ENCODE measurements around the gene GALNT7. TPM values are rescaled to one million over a fixed set of nuclear protein-coding genes. Genes with fewer than 3 reads are reported as not detected.

GALNT7 gene
- total RNA-seq, 1 donor from 2014 or later: 13.5 TPM

DNA sequence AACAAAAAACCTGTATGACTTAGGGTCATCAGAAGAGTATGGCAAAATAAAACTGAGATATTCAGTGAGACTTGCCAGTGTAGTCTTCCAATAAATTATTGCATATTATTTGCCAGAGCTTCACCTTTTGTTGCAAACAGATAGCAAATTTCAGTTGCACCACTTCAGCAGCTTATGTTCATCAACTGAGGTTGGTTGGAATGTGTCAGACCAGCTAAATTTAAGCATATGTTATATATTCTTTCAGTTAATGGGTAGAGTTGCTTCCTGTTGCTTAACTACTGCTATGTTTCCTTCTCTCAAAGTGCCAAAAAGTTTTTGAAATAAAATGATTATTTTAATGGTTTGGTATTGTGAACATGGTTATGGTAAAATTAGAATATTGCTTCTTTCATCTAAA, 61.5 kb downstream of the GALNT7 start:
- no peak for FAIRE-seq
- no peak for DNase-seq (ENCODE audit: low spot score in 2 of 2)

DNA sequence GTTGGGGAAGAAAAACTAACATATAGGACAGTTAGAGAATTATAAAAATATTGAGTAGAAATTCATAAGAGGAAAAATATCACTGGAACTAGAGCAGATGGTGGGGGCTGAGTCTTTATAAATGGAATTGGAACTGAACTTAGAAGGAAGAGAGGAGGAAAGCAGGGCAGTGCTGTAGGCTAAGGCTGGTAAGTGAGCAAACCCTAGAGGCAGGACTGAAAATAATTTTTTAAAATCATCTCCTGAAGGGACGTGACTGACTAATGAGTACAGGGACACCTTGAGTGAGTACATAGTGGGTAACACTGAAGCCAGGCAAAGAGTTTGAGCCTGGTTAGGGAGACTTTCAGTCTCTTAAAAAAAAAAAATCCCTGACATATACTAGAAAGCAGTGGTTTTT, 63.3 kb downstream of the GALNT7 start:
- no peak for FAIRE-seq
- no peak for DNase-seq (ENCODE audit: low spot score in 2 of 2)

- no peak for DNase-seq (ENCODE audit: low spot score in 2 of 2)
- no peak for FAIRE-seq
Measured at GRCh38 chr4:173233857-173234256, 65.2 kb downstream of the GALNT7 start.

GRCh38 chr4:173235050-173235449, 66.4 kb downstream of the GALNT7 start:
- FAIRE-seq (no peak), DNase-seq (ENCODE audit: low spot score in 2 of 2) (no peak)

DNA sequence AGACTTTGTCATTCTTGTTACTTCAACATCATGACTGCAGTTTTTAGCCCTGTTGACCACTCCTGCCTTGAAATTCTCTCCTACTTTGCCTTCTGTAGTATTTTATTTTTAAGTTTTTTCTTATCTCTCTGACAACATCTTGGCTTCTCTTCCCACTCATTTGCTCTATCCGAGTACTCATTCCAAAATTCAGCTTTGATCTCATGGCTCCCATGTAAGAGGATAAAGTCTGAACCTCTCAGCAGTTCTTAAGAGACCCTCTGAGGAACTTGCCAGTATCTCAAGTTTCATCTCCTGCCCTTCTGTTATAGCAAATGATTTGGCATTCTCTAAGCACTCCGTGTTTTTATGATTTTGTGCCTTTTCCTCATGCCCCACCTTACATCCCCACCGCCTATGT, 67.7 kb downstream of the GALNT7 start:
- DNase-seq (ENCODE audit: low spot score in 2 of 2): no peak

DNA sequence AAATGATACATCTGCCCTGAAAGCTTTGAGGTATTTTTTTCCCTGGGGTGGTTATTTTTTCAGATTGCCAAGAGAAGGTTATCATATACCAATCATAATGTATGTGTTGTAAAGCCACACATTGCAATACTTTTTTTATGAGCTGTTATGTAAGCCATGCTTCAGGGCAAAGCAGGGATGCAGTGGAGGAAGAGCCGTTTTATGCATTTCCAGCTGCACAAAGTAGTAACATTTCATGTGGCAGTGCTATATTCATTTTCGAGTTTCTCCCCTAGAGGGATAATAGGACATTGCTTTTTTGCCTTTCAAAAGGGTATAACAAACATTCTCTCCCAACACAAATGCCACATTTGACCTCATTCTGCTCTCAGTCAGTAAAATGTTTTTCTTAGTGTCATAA, 68.5 kb downstream of the GALNT7 start:
- no peak for DNase-seq (ENCODE audit: low spot score in 2 of 2)
- FAIRE-seq: no peak

More for the DNA sequence above, 67.7 kb downstream of the GALNT7 start:
- FAIRE-seq: no peak

DNA sequence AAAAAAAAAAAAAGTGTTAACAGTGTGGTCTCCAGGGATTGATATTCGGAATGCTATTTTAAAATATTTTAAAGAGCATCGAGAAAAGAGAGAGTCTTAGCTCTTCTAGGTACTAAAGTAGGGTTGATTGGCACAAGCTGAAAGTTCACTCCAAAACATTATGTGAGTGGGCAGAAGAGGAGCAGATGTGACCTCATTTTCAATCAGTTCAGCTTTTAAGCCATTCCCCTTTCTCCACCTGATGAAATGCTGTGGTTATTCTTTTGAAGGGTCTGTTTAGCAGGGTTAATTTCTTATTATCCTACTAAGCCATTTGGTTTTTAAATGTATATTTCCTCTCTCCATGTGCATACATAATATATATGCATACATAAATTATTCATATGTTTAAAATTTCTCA, 69.2 kb downstream of the GALNT7 start:
- no peak for DNase-seq (ENCODE audit: low spot score in 2 of 2)
- FAIRE-seq: no peak

DNA sequence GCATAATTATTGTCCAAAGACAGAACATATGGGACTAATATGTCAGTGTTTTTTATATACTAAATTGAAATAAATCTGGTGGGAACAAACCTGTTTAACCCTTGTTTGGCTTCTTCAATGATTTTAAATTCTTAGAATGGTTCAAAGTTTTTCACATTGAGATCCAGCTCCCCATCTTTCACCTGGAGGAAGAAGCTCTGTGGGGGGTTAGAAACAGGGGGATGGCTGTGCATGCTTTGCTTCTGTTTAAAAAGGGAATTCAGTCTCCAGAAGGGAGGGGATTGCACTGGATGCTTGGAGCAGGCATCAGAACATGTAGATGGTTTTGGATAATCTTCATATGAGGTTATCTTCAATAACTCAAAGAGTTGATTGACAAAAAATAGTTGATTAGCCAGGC, 72.1 kb downstream of the GALNT7 start:
- FAIRE-seq: no peak
- no peak for DNase-seq (ENCODE audit: low spot score in 2 of 2)

DNA sequence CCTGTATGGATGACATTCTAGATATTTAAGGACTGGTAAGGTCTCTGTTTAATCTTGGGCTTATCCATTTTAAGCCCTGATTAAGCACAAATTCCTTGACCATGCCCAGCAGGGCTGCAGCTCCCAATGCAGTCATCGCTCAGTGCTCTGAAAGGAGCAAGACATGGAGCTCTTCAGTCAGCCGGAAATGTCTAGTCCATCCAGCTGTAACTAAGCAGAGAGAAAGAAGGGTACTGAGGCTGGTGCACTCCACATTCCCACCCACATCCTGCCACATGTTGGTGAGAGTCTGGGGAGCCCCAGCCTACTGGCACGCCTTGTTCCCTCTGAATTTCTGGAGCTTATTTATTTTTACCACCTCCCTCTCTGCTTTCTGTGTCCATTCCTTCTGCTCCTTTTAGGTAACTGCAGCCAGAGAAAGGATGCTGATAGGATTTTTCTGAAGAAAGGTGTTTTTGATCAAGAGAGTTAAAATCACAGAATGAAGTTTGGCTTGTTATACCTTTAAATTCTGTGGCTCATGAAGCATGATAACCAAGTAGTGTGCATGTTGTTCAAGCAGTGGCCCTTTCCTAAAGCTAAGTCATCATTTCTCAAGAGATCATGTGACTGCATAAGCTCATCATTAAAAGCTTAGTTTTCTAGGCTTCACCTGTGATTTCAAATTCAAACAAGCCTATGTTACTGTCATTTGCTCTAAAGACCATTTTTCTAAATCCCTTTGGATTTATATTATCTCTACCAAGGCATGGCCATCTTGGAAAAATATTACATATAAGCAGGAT, 74.0 kb downstream of the GALNT7 start:
- no peak for DNase-seq (ENCODE audit: low spot score in 2 of 2)
- no peak for FAIRE-seq

GRCh38 chr4:173243321-173243720, 74.7 kb downstream of the GALNT7 start:
- no peak for FAIRE-seq
- no peak for DNase-seq (ENCODE audit: low spot score in 2 of 2)

GRCh38 chr4:173243917-173244658, 75.5 kb downstream of the GALNT7 start:
- FAIRE-seq (no peak), DNase-seq (ENCODE audit: low spot score in 2 of 2) (no peak)

GRCh38 chr4:173245952-173246351, 77.3 kb downstream of the GALNT7 start:
- no peak for FAIRE-seq
- DNase-seq (ENCODE audit: low spot score in 2 of 2): no peak

- no peak for FAIRE-seq
- DNase-seq (ENCODE audit: low spot score in 2 of 2): no peak
Measured at GRCh38 chr4:173246719-173247118, 78.1 kb downstream of the GALNT7 start.

DNA sequence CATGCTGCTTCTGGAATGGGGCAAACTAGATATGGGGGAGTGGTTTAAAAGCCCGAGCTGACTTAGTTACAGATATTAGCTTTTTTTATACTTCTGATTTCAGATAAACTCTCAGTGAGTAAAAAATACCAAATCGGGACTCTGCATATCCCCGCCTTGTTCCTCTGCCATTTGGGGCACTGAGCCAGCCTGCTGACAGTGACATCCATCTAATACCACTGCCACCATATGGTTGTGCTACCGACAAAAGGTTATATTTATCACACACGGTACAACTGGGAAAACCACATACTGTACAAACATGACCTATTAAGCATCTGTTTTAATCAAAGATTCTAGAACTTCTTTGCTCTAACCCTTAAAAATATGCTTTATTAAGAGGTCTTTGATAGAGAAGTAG, 78.7 kb downstream of the GALNT7 start:
- DNase-seq (ENCODE audit: low spot score in 2 of 2) (no peak), FAIRE-seq (no peak)

- FAIRE-seq (no peak), DNase-seq (ENCODE audit: low spot score in 2 of 2) (no peak)
Measured at GRCh38 chr4:173248690-173249089, 80.1 kb downstream of the GALNT7 start.

DNA sequence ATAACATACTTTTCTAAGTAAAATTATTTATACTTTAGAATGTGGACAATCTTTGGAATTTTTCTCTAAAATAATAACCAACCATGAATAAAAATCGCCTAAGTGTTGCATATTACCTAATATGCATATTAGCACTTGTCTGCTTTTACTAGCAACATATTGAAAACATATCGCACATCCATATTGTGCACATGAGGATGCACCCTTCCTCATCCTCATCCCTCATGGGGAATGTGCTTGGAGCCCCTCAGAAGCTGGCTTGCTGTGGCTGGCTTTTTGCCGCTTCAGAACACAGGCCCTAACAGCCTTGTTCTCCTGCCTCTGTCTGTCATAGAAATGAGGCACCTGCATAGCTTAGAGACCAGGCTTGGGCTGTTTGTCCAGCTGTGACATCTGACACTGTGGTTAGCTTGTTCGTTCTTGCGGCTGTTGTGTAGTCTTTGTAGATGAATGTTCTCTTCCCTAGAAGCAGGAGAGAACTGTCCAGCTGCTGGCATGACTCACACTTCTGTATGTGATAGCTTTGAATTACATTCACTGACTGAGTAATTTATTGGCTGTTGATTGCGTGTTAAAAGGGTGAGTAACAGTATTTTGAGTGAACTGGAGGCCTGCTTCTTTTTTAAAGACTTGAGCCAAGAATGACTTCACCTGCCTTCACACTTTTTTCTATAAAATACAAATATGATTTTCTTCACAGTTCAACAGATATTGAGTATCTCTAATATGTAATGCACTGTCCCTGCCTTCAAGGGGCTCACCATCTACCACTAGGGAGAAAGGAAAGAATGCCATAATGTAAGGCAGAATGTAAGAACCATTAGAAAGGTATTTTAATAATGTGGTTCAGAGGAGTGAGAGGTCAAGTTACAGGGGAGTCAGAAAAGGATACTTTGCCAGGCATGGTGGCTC, 83.7 kb downstream of the GALNT7 start:
- DNase-seq (ENCODE audit: low spot score in 2 of 2): peak in 1 of 2 donors; percentile 18
- FAIRE-seq: no peak

- no peak for FAIRE-seq
Measured at GRCh38 chr4:173253561-173253960, 85.0 kb downstream of the GALNT7 start.

DNA sequence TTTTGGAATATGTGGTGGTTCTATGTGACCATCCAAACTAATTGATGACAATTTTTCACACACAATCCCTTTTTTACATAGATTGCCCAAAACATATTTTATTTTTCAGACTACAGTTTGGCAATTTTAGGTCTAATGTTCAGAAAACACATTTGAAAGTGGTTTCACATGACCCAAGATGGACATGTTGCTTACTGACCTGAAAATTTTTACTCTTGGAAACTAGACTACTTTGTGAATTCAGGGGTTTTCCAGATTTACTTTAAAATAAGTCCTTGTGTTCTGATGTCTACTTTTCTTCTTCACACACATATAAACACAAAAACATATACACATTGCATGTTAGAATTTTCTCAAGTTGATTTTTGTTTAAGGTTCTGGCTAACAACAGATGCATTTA, 86.0 kb downstream of the GALNT7 start:
- FAIRE-seq (no peak), DNase-seq (ENCODE audit: low spot score in 2 of 2) (no peak)

More at GRCh38 chr4:173253561-173253960, 85.0 kb downstream of the GALNT7 start:
- DNase-seq (ENCODE audit: low spot score in 2 of 2): no peak

DNA sequence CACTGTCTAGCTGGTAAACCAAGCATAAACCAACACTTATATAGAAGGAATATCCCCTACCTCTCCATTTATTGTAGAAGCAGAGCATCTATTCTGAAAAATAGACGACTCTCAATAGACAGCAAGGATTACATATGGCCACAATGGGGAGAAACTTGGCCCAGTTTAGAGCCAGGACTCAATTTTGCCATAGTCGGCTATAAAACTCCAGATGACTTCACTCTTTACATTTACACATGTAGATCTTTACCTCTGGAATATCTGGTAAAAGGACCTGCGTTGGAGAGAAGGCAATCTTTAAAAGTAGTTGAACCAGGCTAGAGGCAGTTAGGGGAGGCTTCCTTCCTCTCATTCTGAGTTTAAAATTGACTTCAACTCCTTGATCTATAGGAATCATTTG, 88.2 kb downstream of the GALNT7 start:
- FAIRE-seq (no peak), DNase-seq (ENCODE audit: low spot score in 2 of 2) (no peak)

DNA sequence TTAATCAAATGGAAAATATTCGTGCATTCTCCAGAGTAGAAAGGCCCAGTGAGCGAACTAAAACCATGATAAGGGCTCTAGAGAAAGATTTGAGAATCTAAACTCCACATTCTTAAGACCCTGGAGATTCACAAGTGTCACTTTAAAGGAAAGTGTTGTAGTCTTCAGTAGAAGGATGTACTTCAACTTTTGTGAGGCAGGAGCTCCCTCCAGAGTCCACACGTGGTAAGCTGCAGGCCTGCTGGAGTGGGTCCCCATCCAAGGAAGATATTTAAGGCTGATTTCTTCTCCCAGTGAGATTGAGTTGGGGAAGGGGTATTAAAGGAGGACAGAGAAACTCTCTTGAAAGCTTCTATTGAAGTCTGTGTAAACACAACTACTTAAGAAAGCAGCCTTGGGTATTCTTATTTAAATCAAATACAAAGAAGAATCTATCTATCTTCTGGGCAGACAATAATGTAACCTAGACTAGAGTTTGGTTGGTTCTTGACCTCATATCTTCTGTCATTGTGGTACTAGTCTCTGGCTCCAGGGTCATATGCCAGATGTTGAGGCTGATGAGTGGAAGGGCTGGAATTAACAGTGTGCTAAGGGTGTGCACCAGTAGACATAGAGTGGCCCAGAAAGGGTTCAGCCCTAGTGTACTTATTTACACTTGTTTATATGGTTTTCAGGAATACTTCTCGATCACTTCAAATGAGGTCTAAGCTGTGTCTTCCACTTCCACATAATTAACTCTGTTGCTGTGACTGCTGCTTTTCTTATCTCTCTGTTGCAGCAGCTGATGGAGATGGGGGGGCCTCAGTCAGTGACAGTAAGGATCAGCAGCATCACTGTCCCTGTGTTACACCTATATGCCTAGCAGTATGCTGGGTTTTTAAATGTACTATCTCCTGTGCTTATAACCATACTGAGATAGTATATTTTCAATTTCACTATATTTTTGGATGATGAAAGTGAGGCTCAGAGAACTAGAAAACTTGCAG, 89.4 kb downstream of the GALNT7 start:
- peak; percentile 47 for FAIRE-seq

More for the DNA sequence above, 89.4 kb downstream of the GALNT7 start:
- peak; percentile 5 to 36 for DNase-seq (ENCODE audit: low spot score in 2 of 2)

Measured in frontal cortex (tissue), 4 donors.